ENCODE data around the gene CLDND2.

CLDND2 gene

GRCh38 chr19:51337141-51337860 is 31.5 kb downstream of the CLDND2 start:
- no peak for DNase-seq (ENCODE audit: extremely low spot score)
- POLR2A ChIA-PET = interaction anchor here (1.0 kb wide), 1 partner anchor 58 kb away, joined by 3 read pairs; no protein-coding TSS in a partner anchor
- TF ChIP-seq TARDBP (IDR thresholded peaks at IDR 0.05) (no peak), ARNT (IDR thresholded peaks at IDR 0.05) (no peak), CTBP1 (IDR thresholded peaks at IDR 0.05; ENCODE audit: borderline replicate concordance) (no peak), L3MBTL2 (conservative IDR thresholded peaks at IDR 0.05) (no peak), ELF4 (IDR thresholded peaks at IDR 0.05) (no peak), LEF1 (IDR thresholded peaks at IDR 0.05; ENCODE audit: borderline replicate concordance) (no peak), SUZ12 (IDR thresholded peaks at IDR 0.05) (no peak)
- CTCF ChIA-PET = interaction anchor here (0.6 kb wide), 1 partner anchor 41 kb away, joined by 4 read pairs; no protein-coding TSS in a partner anchor

- no peak for TF ChIP-seq SUZ12 (IDR thresholded peaks at IDR 0.05)
- no peak for DNase-seq (ENCODE audit: extremely low spot score)
- POLR2A ChIA-PET = no interaction called here
- CTCF ChIA-PET = no interaction called here
Measured at GRCh38 chr19:51333836-51334460, 34.9 kb downstream of the CLDND2 start.

GRCh38 chr19:51331716-51332115 is 37.1 kb downstream of the CLDND2 start:
- POLR2A ChIA-PET = no interaction called here
- CTCF ChIA-PET = no interaction called here

GRCh38 chr19:51331193-51331592 is 37.6 kb downstream of the CLDND2 start:
- ChIA-PET POLR2A (no interaction called here), CTCF (no interaction called here)
- TF ChIP-seq L3MBTL2 (conservative IDR thresholded peaks at IDR 0.05) = no peak
- TF ChIP-seq SUZ12 (IDR thresholded peaks at IDR 0.05) = no peak
- DNase-seq (ENCODE audit: extremely low spot score) = no peak

More at GRCh38 chr19:51331716-51332115, 37.1 kb downstream of the CLDND2 start:
- DNase-seq (ENCODE audit: extremely low spot score) = no peak
- no peak for TF ChIP-seq TARDBP (IDR thresholded peaks at IDR 0.05)
- TF ChIP-seq ZNF384 (IDR thresholded peaks at IDR 0.05) = no peak
- TF ChIP-seq ARNT (IDR thresholded peaks at IDR 0.05) = no peak
- no peak for TF ChIP-seq PKNOX1 (IDR thresholded peaks at IDR 0.05)
- no peak for TF ChIP-seq NFRKB (IDR thresholded peaks at IDR 0.05)
- TF ChIP-seq BHLHE40 (IDR thresholded peaks at IDR 0.05; ENCODE audit: borderline replicate concordance) = no peak
- TF ChIP-seq FOXM1 (IDR thresholded peaks at IDR 0.05; ENCODE audit: borderline replicate concordance) = no peak
- no peak for TF ChIP-seq FOXK2 (IDR thresholded peaks at IDR 0.05)
- TF ChIP-seq LEF1 (IDR thresholded peaks at IDR 0.05; ENCODE audit: borderline replicate concordance) = no peak
- no peak for TF ChIP-seq SP1 (IDR thresholded peaks at IDR 0.05)
- TF ChIP-seq CTBP1 (IDR thresholded peaks at IDR 0.05; ENCODE audit: borderline replicate concordance) = no peak
- no peak for TF ChIP-seq L3MBTL2 (conservative IDR thresholded peaks at IDR 0.05)

- ChIA-PET POLR2A (no interaction called here), CTCF (no interaction called here)
- TF ChIP-seq FOXM1 (IDR thresholded peaks at IDR 0.05; ENCODE audit: borderline replicate concordance) (no peak), SUZ12 (IDR thresholded peaks at IDR 0.05) (no peak), CTBP1 (IDR thresholded peaks at IDR 0.05; ENCODE audit: borderline replicate concordance) (no peak), LEF1 (IDR thresholded peaks at IDR 0.05; ENCODE audit: borderline replicate concordance) (no peak), TARDBP (IDR thresholded peaks at IDR 0.05) (no peak), ZNF384 (IDR thresholded peaks at IDR 0.05) (no peak), L3MBTL2 (conservative IDR thresholded peaks at IDR 0.05) (no peak), FOXA1 (IDR thresholded peaks at IDR 0.05) (no peak), ELF4 (IDR thresholded peaks at IDR 0.05) (no peak), FOXK2 (IDR thresholded peaks at IDR 0.05) (no peak), BHLHE40 (IDR thresholded peaks at IDR 0.05; ENCODE audit: borderline replicate concordance) (no peak), NFRKB (IDR thresholded peaks at IDR 0.05) (no peak), HDGF (IDR thresholded peaks at IDR 0.05; ENCODE audit: borderline replicate concordance) (no peak), ARNT (IDR thresholded peaks at IDR 0.05) (no peak), PKNOX1 (IDR thresholded peaks at IDR 0.05) (no peak), SP1 (IDR thresholded peaks at IDR 0.05) (no peak)
- no peak for DNase-seq (ENCODE audit: extremely low spot score)
Measured at GRCh38 chr19:51330366-51330765, 38.4 kb downstream of the CLDND2 start.

GRCh38 chr19:51329411-51329810 is 39.4 kb downstream of the CLDND2 start:
- ChIA-PET CTCF (interaction anchor here (0.8 kb wide), 1 partner anchor 9 kb away, joined by 3 read pairs; no protein-coding TSS in a partner anchor), POLR2A (no interaction called here)
- DNase-seq (ENCODE audit: extremely low spot score) = no peak
- TF ChIP-seq PKNOX1 (IDR thresholded peaks at IDR 0.05) = no peak
- no peak for TF ChIP-seq L3MBTL2 (conservative IDR thresholded peaks at IDR 0.05)
- TF ChIP-seq NFRKB (IDR thresholded peaks at IDR 0.05) = no peak
- TF ChIP-seq BHLHE40 (IDR thresholded peaks at IDR 0.05; ENCODE audit: borderline replicate concordance) = no peak
- no peak for TF ChIP-seq SP1 (IDR thresholded peaks at IDR 0.05)
- no peak for TF ChIP-seq SUZ12 (IDR thresholded peaks at IDR 0.05)
- TF ChIP-seq TARDBP (IDR thresholded peaks at IDR 0.05) = no peak
- no peak for TF ChIP-seq FOXA1 (IDR thresholded peaks at IDR 0.05)
- TF ChIP-seq ZNF384 (IDR thresholded peaks at IDR 0.05) = no peak
- TF ChIP-seq ELF4 (IDR thresholded peaks at IDR 0.05) = no peak
- TF ChIP-seq ARNT (IDR thresholded peaks at IDR 0.05) = no peak
- no peak for TF ChIP-seq FOXM1 (IDR thresholded peaks at IDR 0.05; ENCODE audit: borderline replicate concordance)
- TF ChIP-seq LEF1 (IDR thresholded peaks at IDR 0.05; ENCODE audit: borderline replicate concordance) = no peak
- TF ChIP-seq CTBP1 (IDR thresholded peaks at IDR 0.05; ENCODE audit: borderline replicate concordance) = no peak
